ENCODE data around the gene MBNL1.

The MBNL1 gene

GRCh38 chr3:152339881-152340505, 71.3 kb downstream of the MBNL1 start:
- ChIA-PET CTCF (no interaction called here), POLR2A (no interaction called here)
- Histone ChIP-seq H3K27ac (ENCODE audit: extremely low read depth, low read depth, low read length) (no peak overlapping the region), H3K4me3 (ENCODE audit: low read depth, low read length) (no peak overlapping the region), H3K4me1 (ENCODE audit: control insufficient read depth, insufficient read depth, low read length) (no peaks in the 10 kb centered on the region), H3K9me3 (ENCODE audit: control insufficient read depth, insufficient read depth, low read depth, low read length) (no peaks in the 10 kb centered on the region), H3K36me3 (ENCODE audit: control insufficient read depth in 2 of 2, insufficient read depth in 1 of 2, low read length in 2 of 2) (peaks cover 0 to 12% of the 10 kb centered on the region in 2 experiments; a peak in 1 of 3 replicates)
- no peak for TF ChIP-seq PRDM1 (tag by site-specific recombination; IDR thresholded peaks at IDR 0.05)
- no peak for TF ChIP-seq ZNF302 (tag by site-specific recombination; IDR thresholded peaks at IDR 0.05; ENCODE audit: low read depth)
- no peak for TF ChIP-seq ZNF514 (tag by site-specific recombination; IDR thresholded peaks at IDR 0.05)
- TF ChIP-seq SCRT1 (tag by site-specific recombination; IDR thresholded peaks at IDR 0.05; ENCODE audit: borderline replicate concordance), result no peak

DNA sequence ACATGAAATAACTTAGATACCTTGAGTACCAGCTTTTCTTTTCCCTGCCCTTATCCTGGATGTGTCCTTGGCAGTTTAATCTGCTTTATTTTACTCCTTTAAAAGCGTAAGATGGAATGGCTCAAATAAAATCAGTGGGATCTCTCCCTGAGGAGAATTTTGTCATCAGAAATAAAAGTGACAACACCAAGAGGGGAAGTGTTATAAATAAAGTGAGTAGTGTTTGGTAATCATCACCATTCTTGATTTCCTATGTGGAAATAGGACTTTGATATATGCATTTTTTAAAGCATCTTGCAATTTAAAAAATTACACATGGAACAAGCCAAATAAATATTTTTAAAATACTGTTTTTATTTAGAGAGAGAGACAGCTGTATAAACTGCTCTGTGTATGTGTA, 76.5 kb downstream of the MBNL1 start:
- H3K4me3 ChIP-seq (ENCODE audit: low read depth, low read length), result no peak overlapping the region
- H3K27ac ChIP-seq (ENCODE audit: extremely low read depth, low read depth, low read length), result no peak overlapping the region
- H3K4me1 ChIP-seq (ENCODE audit: control insufficient read depth, insufficient read depth, low read length), result 0 out of 2 replicates have a peak, but pooled peaks cover 9% of the 10 kb centered on the region
- TF ChIP-seq ZNF610 (tag by site-specific recombination; IDR thresholded peaks at IDR 0.05; ENCODE audit: borderline replicate concordance) (no peak), ZNF2 (tag by site-specific recombination; IDR thresholded peaks at IDR 0.05) (no peak), GLIS2 (tag by site-specific recombination; IDR thresholded peaks at IDR 0.05) (no peak), ZNF274 (IDR thresholded peaks at IDR 0.05; ENCODE audit: low read length) (no peak), ZNF274 (tag by site-specific recombination; IDR thresholded peaks at IDR 0.05; ENCODE audit: borderline replicate concordance) (no peak), KLF9 (tag by site-specific recombination; IDR thresholded peaks at IDR 0.05; ENCODE audit: low read depth) (no peak), ZBTB8A (tag by site-specific recombination; IDR thresholded peaks at IDR 0.05) (no peak), ZNF776 (tag by site-specific recombination; IDR thresholded peaks at IDR 0.05; ENCODE audit: borderline replicate concordance) (no peak), ZNF623 (tag by site-specific recombination; IDR thresholded peaks at IDR 0.05) (no peak), ZNF837 (tag by site-specific recombination; IDR thresholded peaks at IDR 0.05) (no peak), ZNF791 (tag by site-specific recombination; IDR thresholded peaks at IDR 0.05) (no peak)
- TF ChIP-seq, protein P1, sequence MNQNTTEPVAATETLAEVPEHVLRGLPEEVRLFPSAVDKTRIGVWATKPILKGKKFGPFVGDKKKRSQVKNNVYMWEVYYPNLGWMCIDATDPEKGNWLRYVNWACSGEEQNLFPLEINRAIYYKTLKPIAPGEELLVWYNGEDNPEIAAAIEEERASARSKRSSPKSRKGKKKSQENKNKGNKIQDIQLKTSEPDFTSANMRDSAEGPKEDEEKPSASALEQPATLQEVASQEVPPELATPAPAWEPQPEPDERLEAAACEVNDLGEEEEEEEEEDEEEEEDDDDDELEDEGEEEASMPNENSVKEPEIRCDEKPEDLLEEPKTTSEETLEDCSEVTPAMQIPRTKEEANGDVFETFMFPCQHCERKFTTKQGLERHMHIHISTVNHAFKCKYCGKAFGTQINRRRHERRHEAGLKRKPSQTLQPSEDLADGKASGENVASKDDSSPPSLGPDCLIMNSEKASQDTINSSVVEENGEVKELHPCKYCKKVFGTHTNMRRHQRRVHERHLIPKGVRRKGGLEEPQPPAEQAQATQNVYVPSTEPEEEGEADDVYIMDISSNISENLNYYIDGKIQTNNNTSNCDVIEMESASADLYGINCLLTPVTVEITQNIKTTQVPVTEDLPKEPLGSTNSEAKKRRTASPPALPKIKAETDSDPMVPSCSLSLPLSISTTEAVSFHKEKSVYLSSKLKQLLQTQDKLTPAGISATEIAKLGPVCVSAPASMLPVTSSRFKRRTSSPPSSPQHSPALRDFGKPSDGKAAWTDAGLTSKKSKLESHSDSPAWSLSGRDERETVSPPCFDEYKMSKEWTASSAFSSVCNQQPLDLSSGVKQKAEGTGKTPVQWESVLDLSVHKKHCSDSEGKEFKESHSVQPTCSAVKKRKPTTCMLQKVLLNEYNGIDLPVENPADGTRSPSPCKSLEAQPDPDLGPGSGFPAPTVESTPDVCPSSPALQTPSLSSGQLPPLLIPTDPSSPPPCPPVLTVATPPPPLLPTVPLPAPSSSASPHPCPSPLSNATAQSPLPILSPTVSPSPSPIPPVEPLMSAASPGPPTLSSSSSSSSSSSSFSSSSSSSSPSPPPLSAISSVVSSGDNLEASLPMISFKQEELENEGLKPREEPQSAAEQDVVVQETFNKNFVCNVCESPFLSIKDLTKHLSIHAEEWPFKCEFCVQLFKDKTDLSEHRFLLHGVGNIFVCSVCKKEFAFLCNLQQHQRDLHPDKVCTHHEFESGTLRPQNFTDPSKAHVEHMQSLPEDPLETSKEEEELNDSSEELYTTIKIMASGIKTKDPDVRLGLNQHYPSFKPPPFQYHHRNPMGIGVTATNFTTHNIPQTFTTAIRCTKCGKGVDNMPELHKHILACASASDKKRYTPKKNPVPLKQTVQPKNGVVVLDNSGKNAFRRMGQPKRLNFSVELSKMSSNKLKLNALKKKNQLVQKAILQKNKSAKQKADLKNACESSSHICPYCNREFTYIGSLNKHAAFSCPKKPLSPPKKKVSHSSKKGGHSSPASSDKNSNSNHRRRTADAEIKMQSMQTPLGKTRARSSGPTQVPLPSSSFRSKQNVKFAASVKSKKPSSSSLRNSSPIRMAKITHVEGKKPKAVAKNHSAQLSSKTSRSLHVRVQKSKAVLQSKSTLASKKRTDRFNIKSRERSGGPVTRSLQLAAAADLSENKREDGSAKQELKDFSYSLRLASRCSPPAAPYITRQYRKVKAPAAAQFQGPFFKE (tag by site-specific recombination; IDR thresholded peaks at IDR 0.05; ENCODE audit: borderline replicate concordance), result no peak
- TF ChIP-seq, protein P2, sequence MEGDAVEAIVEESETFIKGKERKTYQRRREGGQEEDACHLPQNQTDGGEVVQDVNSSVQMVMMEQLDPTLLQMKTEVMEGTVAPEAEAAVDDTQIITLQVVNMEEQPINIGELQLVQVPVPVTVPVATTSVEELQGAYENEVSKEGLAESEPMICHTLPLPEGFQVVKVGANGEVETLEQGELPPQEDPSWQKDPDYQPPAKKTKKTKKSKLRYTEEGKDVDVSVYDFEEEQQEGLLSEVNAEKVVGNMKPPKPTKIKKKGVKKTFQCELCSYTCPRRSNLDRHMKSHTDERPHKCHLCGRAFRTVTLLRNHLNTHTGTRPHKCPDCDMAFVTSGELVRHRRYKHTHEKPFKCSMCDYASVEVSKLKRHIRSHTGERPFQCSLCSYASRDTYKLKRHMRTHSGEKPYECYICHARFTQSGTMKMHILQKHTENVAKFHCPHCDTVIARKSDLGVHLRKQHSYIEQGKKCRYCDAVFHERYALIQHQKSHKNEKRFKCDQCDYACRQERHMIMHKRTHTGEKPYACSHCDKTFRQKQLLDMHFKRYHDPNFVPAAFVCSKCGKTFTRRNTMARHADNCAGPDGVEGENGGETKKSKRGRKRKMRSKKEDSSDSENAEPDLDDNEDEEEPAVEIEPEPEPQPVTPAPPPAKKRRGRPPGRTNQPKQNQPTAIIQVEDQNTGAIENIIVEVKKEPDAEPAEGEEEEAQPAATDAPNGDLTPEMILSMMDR (tag by site-specific recombination; IDR thresholded peaks at IDR 0.05), result no peak
- H3K9me3 ChIP-seq (ENCODE audit: control insufficient read depth, insufficient read depth, low read depth, low read length), result no peaks in the 10 kb centered on the region
- ChIA-PET POLR2A (no interaction called here), CTCF (no interaction called here)
- H3K36me3 ChIP-seq (ENCODE audit: control insufficient read depth in 2 of 2, insufficient read depth in 1 of 2, low read length in 2 of 2), result peaks cover 0 to 9% of the 10 kb centered on the region in 2 experiments; a peak in 1 of 3 replicates

Data from HEK293 (cell line).